ENCODE data around the gene ADAMTSL1. TPM values are rescaled to one million over a fixed set of nuclear protein-coding genes. Genes with fewer than 3 reads are reported as not detected.

ADAMTSL1 gene
- total and polyA plus RNA-seq, 2 experiments from 2014 or later: 2.3 to 5.0 TPM

DNA sequence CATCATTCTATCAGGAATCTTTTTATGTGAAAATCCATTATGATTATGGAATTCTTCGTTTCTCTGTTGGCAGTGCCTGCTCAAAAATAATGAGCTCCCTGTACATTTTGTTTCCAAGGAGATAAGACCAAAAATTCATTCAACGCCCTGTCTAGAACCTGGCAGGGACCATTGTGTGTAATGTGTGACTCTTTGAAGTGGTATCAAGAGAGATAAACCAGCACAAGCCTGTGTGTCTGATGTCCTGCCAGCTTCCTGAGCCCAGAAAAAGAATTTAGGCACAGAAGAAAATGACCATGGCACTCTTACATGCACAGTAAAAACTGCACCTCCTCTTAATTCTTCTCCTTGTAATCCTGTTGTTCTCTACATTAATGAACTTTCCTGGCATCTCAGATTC is 381.7 kb downstream of the ADAMTSL1 start (continued):
- TF ChIP-seq, protein P1, sequence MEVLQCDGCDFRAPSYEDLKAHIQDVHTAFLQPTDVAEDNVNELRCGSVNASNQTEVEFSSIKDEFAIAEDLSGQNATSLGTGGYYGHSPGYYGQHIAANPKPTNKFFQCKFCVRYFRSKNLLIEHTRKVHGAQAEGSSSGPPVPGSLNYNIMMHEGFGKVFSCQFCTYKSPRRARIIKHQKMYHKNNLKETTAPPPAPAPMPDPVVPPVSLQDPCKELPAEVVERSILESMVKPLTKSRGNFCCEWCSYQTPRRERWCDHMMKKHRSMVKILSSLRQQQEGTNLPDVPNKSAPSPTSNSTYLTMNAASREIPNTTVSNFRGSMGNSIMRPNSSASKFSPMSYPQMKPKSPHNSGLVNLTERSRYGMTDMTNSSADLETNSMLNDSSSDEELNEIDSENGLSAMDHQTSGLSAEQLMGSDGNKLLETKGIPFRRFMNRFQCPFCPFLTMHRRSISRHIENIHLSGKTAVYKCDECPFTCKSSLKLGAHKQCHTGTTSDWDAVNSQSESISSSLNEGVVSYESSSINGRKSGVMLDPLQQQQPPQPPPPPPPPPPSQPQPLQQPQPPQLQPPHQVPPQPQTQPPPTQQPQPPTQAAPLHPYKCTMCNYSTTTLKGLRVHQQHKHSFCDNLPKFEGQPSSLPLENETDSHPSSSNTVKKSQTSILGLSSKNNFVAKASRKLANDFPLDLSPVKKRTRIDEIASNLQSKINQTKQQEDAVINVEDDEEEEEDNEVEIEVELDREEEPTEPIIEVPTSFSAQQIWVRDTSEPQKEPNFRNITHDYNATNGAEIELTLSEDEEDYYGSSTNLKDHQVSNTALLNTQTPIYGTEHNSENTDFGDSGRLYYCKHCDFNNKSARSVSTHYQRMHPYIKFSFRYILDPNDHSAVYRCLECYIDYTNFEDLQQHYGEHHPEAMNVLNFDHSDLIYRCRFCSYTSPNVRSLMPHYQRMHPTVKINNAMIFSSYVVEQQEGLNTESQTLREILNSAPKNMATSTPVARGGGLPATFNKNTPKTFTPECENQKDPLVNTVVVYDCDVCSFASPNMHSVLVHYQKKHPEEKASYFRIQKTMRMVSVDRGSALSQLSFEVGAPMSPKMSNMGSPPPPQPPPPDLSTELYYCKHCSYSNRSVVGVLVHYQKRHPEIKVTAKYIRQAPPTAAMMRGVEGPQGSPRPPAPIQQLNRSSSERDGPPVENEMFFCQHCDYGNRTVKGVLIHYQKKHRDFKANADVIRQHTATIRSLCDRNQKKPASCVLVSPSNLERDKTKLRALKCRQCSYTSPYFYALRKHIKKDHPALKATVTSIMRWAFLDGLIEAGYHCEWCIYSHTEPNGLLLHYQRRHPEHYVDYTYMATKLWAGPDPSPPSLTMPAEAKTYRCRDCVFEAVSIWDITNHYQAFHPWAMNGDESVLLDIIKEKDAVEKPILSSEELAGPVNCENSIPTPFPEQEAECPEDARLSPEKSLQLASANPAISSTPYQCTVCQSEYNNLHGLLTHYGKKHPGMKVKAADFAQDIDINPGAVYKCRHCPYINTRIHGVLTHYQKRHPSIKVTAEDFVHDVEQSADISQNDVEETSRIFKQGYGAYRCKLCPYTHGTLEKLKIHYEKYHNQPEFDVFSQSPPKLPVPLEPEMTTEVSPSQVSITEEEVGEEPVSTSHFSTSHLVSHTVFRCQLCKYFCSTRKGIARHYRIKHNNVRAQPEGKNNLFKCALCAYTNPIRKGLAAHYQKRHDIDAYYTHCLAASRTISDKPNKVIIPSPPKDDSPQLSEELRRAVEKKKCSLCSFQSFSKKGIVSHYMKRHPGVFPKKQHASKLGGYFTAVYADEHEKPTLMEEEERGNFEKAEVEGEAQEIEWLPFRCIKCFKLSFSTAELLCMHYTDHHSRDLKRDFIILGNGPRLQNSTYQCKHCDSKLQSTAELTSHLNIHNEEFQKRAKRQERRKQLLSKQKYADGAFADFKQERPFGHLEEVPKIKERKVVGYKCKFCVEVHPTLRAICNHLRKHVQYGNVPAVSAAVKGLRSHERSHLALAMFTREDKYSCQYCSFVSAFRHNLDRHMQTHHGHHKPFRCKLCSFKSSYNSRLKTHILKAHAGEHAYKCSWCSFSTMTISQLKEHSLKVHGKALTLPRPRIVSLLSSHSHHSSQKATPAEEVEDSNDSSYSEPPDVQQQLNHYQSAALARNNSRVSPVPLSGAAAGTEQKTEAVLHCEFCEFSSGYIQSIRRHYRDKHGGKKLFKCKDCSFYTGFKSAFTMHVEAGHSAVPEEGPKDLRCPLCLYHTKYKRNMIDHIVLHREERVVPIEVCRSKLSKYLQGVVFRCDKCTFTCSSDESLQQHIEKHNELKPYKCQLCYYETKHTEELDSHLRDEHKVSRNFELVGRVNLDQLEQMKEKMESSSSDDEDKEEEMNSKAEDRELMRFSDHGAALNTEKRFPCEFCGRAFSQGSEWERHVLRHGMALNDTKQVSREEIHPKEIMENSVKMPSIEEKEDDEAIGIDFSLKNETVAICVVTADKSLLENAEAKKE (CRISPR knock-in tag; IDR thresholded peaks at IDR 0.05): no peak
- no peak for TF ChIP-seq EZH2phosphoT487 (IDR thresholded peaks at IDR 0.05; ENCODE audit: unreplicated experiment)
- TF ChIP-seq, protein P2, sequence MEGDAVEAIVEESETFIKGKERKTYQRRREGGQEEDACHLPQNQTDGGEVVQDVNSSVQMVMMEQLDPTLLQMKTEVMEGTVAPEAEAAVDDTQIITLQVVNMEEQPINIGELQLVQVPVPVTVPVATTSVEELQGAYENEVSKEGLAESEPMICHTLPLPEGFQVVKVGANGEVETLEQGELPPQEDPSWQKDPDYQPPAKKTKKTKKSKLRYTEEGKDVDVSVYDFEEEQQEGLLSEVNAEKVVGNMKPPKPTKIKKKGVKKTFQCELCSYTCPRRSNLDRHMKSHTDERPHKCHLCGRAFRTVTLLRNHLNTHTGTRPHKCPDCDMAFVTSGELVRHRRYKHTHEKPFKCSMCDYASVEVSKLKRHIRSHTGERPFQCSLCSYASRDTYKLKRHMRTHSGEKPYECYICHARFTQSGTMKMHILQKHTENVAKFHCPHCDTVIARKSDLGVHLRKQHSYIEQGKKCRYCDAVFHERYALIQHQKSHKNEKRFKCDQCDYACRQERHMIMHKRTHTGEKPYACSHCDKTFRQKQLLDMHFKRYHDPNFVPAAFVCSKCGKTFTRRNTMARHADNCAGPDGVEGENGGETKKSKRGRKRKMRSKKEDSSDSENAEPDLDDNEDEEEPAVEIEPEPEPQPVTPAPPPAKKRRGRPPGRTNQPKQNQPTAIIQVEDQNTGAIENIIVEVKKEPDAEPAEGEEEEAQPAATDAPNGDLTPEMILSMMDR (conservative IDR thresholded peaks at IDR 0.05; ENCODE audit: low read depth in 2 of 2): no peak
- TF ChIP-seq, protein P3, sequence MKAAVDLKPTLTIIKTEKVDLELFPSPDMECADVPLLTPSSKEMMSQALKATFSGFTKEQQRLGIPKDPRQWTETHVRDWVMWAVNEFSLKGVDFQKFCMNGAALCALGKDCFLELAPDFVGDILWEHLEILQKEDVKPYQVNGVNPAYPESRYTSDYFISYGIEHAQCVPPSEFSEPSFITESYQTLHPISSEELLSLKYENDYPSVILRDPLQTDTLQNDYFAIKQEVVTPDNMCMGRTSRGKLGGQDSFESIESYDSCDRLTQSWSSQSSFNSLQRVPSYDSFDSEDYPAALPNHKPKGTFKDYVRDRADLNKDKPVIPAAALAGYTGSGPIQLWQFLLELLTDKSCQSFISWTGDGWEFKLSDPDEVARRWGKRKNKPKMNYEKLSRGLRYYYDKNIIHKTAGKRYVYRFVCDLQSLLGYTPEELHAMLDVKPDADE (IDR thresholded peaks at IDR 0.05): no peak

DNA sequence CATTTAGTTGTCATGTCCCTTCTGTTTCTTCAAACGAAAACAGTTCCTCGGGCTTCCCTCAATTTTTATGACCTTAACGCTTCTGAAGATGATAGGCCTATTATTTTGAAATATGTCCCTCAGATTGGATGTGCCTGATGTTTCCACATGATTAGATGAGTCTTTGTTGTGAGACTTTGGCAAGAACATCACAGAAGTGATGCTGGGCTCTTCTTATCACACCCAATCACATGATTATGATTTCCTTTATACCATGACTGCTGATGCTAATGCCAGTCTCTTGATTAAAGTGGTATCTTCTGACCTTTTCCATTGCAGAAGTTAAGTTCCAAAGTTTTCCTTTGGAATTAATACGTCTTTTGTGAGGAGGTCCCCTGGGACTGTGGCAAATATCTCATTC is 383.4 kb downstream of the ADAMTSL1 start:
- H3K27me3 Mint-ChIP-seq (ENCODE audit: insufficient read depth, low read depth, poor library complexity): no peaks in the 10 kb centered on the region
- H3K79me2 ChIP-seq (replicated peaks; ENCODE audit: insufficient read depth): no peaks in the 10 kb centered on the region
- H4K20me1 ChIP-seq (replicated peaks; ENCODE audit: insufficient read depth): no peaks in the 10 kb centered on the region
- H3K4me3 ChIP-seq: no peak overlapping the region
- DNase-seq (ENCODE audit: low spot score) (no peak), ATAC-seq (no peak)
- no peaks in the 10 kb centered on the region for H3K4me1 ChIP-seq (ENCODE audit: insufficient read depth)
- H3F3A ChIP-seq (replicated peaks; ENCODE audit: low read depth): no peaks in the 10 kb centered on the region
- no peak overlapping the region for H3K27ac ChIP-seq (ENCODE audit: low read depth)
- no peaks in the 10 kb centered on the region for H3K27me3 ChIP-seq (ENCODE audit: insufficient read depth)
- H2AFZ ChIP-seq: no peak overlapping the region
- H3K4me3 Mint-ChIP-seq: no peak overlapping the region
- no peaks in the 10 kb centered on the region for H3K36me3 ChIP-seq (ENCODE audit: insufficient read depth)
- peaks cover 9% of the 10 kb centered on the region for H3K4me1 Mint-ChIP-seq
- H3K27ac Mint-ChIP-seq: no peak overlapping the region
- H3K36me3 Mint-ChIP-seq (ENCODE audit: low read depth): no peaks in the 10 kb centered on the region
- no peaks in the 10 kb centered on the region for H3K9me3 Mint-ChIP-seq
- H3K4me2 ChIP-seq: no peak overlapping the region
- no peaks in the 10 kb centered on the region for H3K9me2 ChIP-seq (ENCODE audit: insufficient read depth)
- TF ChIP-seq, protein P3 (IDR thresholded peaks at IDR 0.05): no peak
- TF ChIP-seq JUNB (IDR thresholded peaks at IDR 0.05; ENCODE audit: unreplicated experiment) (no peak), ZNF114 (CRISPR knock-in tag; IDR thresholded peaks at IDR 0.05) (no peak), ZNF331 (CRISPR knock-in tag; IDR thresholded peaks at IDR 0.05; ENCODE audit: low read depth) (no peak), STAT1 (IDR thresholded peaks at IDR 0.05; ENCODE audit: unreplicated experiment) (no peak), EZH2 (IDR thresholded peaks at IDR 0.05; ENCODE audit: low read depth, unreplicated experiment) (no peak)
